Measurements from ENCODE around the gene GLRX2.
A peak's percentile ranks its signal among the peaks of the same experiment; 100 is the strongest.

DNA sequence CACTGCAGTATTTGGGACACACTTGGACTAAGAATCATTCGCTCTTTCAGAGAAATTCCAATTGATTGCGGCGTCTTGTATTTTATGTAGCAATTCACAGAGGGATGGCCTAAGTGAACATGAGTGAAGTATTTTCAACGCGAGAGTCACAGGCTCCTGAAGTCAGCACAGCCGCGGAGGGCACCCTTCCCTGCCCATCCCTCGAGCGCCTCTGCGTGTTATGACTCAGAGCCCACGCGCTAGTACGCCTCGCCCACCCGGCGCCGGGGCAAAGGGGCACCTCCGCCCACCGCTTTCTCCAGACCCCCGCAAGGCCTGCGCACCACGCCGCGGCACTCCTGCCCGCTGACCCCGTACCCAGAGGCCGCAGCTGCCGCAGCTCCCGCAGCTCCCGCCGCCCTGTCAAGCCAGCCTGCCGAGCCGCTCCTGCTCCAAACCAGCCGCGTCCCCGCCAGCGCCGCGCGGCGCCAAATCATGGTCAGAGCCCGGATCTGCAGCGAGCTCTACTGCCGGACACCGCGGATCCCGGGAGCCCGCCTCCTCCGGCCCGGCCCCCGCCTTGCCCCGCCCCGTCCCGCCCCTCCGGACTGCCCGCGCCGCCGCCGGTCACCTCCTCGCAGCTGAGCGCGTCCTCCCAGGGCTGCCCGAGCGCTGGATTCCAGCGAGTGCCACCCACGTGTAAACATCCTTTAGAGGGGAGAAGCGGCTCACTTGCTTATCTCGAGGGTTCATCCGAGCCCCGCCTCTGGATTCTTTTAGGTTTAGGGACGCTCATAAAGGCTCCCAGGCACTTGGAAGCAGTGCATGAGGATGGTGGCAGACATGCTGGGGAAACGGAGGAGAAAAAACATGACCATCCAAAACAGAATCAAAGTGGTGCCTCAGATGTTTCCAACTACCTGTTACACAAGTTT, at the start of gene GLRX2:
- TF ChIP-seq, protein P1, sequence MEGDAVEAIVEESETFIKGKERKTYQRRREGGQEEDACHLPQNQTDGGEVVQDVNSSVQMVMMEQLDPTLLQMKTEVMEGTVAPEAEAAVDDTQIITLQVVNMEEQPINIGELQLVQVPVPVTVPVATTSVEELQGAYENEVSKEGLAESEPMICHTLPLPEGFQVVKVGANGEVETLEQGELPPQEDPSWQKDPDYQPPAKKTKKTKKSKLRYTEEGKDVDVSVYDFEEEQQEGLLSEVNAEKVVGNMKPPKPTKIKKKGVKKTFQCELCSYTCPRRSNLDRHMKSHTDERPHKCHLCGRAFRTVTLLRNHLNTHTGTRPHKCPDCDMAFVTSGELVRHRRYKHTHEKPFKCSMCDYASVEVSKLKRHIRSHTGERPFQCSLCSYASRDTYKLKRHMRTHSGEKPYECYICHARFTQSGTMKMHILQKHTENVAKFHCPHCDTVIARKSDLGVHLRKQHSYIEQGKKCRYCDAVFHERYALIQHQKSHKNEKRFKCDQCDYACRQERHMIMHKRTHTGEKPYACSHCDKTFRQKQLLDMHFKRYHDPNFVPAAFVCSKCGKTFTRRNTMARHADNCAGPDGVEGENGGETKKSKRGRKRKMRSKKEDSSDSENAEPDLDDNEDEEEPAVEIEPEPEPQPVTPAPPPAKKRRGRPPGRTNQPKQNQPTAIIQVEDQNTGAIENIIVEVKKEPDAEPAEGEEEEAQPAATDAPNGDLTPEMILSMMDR (IDR thresholded peaks at IDR 0.05): no peak; the same call in 1 of the 2 replicates
- TF ChIP-seq REST (IDR thresholded peaks at IDR 0.05; ENCODE audit: insufficient read depth in 1 of 2, low read depth in 2 of 2, low read length in 1 of 2) (no peak), POLR2AphosphoS5 (IDR thresholded peaks at IDR 0.05; ENCODE audit: low read depth, low read length) (peak; percentile 61)
